ENCODE data around the gene OR4D11. TPM values are rescaled to one million over a fixed set of nuclear protein-coding genes. Genes with fewer than 3 reads are reported as not detected.

Gene OR4D11
- total RNA-seq, 1 experiment from 2014 or later: not detected

DNA sequence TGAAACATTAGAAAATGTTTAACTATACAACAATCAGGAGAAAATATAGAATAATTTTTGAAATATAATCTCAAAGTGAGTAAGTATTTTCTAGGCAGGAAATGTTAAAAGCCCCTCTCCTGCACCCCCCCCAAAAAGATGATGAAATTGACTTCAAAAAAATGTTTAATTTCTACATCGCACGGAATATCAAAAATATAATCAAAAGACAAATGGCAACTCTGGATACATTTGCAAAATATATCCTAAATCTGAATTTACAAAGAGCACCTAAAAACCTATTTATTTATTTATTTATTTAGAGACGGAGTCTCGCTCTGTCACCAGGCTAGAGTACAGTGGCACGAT lies 44.9 kb downstream of the OR4D11 start:
- H3K36me3 Mint-ChIP-seq (ENCODE audit: insufficient read depth in 1 of 3, low read depth in 3 of 3): no peaks in the 10 kb centered on the region; a peak in 1 of 7 replicates
- H3K4me1 Mint-ChIP-seq: peaks cover 23 to 31% of the 10 kb centered on the region in 2 experiments
- peak overlapping the region; percentile 63 to 72; a peak in 3 of 5 replicates for H3K4me3 Mint-ChIP-seq
- H3K27ac Mint-ChIP-seq: peak overlapping the region in 1 of 3 experiments; percentile 68; a peak in 1 of 7 replicates
- no peak overlapping the region for H3K14ac ChIP-seq (ENCODE audit: insufficient read depth, low read length)
- H2BK120ac ChIP-seq (ENCODE audit: low read depth, low read length, poor library complexity, severe bottlenecking): no peak overlapping the region
- peaks cover 2 to 8% of the 10 kb centered on the region in 2 experiments; a peak in 2 of 5 replicates for H3K9me3 Mint-ChIP-seq
- no peaks in the 10 kb centered on the region for H3K79me1 ChIP-seq (ENCODE audit: insufficient read depth, low read depth, low read length, poor library complexity, severe bottlenecking)
- H2BK20ac ChIP-seq (ENCODE audit: low read depth, low read length, poor library complexity, severe bottlenecking): no peak overlapping the region
- H2BK12ac ChIP-seq (ENCODE audit: insufficient read length, low read depth, low read length): no peak overlapping the region
- H3K27ac ChIP-seq (ENCODE audit: insufficient read length, low read depth, low read length): no peak overlapping the region
- no peak overlapping the region for H4K5ac ChIP-seq (ENCODE audit: insufficient read length, low read depth, low read length)
- H2BK5ac ChIP-seq (ENCODE audit: insufficient read length, low read length): no peak overlapping the region
- peaks cover 3% of the 10 kb centered on the region for H3K23me2 ChIP-seq (ENCODE audit: insufficient read length, low read depth, low read length, poor library complexity, severe bottlenecking)
- H2AFZ ChIP-seq (ENCODE audit: low read length): no peak overlapping the region
- H3K4ac ChIP-seq (ENCODE audit: low read depth, low read length): no peak overlapping the region
- no peak overlapping the region for H3K23ac ChIP-seq (ENCODE audit: insufficient read length, low read depth, low read length)
- TF ChIP-seq, protein P1, sequence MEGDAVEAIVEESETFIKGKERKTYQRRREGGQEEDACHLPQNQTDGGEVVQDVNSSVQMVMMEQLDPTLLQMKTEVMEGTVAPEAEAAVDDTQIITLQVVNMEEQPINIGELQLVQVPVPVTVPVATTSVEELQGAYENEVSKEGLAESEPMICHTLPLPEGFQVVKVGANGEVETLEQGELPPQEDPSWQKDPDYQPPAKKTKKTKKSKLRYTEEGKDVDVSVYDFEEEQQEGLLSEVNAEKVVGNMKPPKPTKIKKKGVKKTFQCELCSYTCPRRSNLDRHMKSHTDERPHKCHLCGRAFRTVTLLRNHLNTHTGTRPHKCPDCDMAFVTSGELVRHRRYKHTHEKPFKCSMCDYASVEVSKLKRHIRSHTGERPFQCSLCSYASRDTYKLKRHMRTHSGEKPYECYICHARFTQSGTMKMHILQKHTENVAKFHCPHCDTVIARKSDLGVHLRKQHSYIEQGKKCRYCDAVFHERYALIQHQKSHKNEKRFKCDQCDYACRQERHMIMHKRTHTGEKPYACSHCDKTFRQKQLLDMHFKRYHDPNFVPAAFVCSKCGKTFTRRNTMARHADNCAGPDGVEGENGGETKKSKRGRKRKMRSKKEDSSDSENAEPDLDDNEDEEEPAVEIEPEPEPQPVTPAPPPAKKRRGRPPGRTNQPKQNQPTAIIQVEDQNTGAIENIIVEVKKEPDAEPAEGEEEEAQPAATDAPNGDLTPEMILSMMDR (conservative IDR thresholded peaks at IDR 0.05): no peak
- no peak overlapping the region for H4K91ac ChIP-seq (ENCODE audit: insufficient read length, low read depth, low read length)
- peaks cover 7% of the 10 kb centered on the region for H3K27me3 Mint-ChIP-seq (ENCODE audit: low read depth)
- no peak overlapping the region for H3K18ac ChIP-seq (ENCODE audit: insufficient read length, low read depth, low read length)
- no peak overlapping the region for H3K9ac ChIP-seq (ENCODE audit: extremely low read depth, insufficient read length, low read length)
- no peaks in the 10 kb centered on the region for H3K9me3 ChIP-seq (ENCODE audit: control insufficient read depth, low read depth, low read length)
- H4K20me1 ChIP-seq (ENCODE audit: control insufficient read depth, insufficient read depth, insufficient read length): no peaks in the 10 kb centered on the region
- H2BK15ac ChIP-seq (ENCODE audit: low read depth, low read length): no peak overlapping the region
- no peak overlapping the region for H3K4me2 ChIP-seq (ENCODE audit: insufficient read depth, insufficient read length, low read length)
- peaks cover 7% of the 10 kb centered on the region; the same call in 1 of the 2 replicates for H3K4me1 ChIP-seq (ENCODE audit: insufficient read depth, low read length)
- WGBS (ENCODE audit: extremely low coverage, insufficient read length, low lambda C conversion rate): no CpG with 5 or more reads among the region's 5 CpGs
- H3T11ph ChIP-seq (ENCODE audit: low read length): no peak overlapping the region
- H3K79me2 ChIP-seq (ENCODE audit: insufficient read depth, low read length): no peaks in the 10 kb centered on the region
- no peak overlapping the region for H3K56ac ChIP-seq (ENCODE audit: insufficient read length, low read depth, low read length)
- no peak overlapping the region for H2AK5ac ChIP-seq (ENCODE audit: insufficient read length, low read length)
- H4K8ac ChIP-seq (replicated peaks; ENCODE audit: insufficient read length, low read depth, low read length): no peak overlapping the region
- H3K27me3 ChIP-seq (ENCODE audit: insufficient read depth, low read length): no peaks in the 10 kb centered on the region
- DNase-seq: no peak
